GM21381 (cell line): ENCODE measurements around the gene LILRB4.
A peak's percentile ranks its signal among the peaks of the same experiment; 100 is the strongest.
"Not testable (repeated sequence)": the region's sequence is repeated elsewhere in the genome, so short reads cannot be mapped to it uniquely, and the experiment has no call there.

Experiments
- ATAC-seq: cut with Tn5 transposase; IDR thresholded peaks from one replicate; pipeline ENCODE4 v1.9.1; 2021; ENCODE audit warnings: mild to moderate bottlenecking, moderate library complexity; ENCODE audit not compliant: unreplicated experiment

The LILRB4 gene

DNA sequence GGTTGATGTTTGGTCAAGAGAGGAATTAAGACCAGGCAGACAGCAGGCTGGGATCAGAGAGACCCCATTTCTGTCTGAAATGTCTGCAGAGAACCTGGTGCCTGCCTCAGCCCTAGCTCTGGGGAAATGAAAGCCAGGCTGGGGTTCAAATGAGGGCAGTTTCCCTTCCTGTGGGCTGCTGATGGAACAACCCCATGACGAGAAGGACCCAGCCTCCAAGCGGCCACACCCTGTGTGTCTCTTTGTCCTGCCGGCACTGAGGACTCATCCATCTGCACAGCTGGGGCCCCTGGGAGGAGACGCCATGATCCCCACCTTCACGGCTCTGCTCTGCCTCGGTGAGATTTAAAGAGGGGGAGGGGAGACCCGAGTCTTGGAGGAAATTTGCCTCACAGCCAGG lies at the start of gene LILRB4:
Gene LILRB4 (plus strand): TSS at position 256 of the 400 bp plus-strand sequence. CDS start 49 bp downstream, at position 305.
- ATAC-seq, result no peak

DNA sequence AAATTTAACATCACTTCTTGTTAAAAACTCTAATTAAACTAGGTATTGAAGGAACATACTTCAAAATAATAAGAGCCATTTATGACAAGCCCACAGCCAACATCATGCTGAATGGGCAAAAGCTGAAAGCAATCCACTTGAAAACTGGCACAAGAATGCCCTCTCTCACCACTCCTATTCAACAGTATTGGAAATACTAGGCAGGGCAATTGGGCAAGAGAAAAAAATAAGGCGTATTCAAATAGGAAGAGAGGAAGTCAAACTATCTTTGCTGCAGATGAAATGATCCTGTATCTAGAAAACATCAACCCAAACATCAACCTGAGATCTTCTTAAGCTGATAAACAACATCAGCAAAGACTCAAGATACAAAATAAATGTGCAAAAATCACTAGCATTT lies 48.1 kb upstream of the LILRB4 start:
- ATAC-seq, result no peak

DNA sequence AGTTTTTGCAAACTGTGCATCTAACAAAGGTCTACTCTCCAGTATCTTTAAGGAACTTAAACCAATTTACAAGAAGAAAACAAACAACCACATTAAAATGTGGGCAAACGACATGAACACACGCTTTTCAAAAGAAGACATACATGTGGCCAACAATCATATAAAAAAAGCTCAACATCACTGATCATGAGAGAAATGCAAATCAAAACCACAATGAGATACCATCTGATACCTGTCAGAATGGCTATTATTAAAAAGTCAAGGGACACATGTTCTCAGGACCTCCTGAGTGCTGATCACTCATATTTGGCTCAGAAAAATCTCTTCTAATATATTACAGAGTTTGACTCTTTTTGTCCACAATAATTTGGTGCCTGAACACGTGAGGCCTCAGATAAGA lies 46.7 kb upstream of the LILRB4 start:
- no peak for ATAC-seq

DNA sequence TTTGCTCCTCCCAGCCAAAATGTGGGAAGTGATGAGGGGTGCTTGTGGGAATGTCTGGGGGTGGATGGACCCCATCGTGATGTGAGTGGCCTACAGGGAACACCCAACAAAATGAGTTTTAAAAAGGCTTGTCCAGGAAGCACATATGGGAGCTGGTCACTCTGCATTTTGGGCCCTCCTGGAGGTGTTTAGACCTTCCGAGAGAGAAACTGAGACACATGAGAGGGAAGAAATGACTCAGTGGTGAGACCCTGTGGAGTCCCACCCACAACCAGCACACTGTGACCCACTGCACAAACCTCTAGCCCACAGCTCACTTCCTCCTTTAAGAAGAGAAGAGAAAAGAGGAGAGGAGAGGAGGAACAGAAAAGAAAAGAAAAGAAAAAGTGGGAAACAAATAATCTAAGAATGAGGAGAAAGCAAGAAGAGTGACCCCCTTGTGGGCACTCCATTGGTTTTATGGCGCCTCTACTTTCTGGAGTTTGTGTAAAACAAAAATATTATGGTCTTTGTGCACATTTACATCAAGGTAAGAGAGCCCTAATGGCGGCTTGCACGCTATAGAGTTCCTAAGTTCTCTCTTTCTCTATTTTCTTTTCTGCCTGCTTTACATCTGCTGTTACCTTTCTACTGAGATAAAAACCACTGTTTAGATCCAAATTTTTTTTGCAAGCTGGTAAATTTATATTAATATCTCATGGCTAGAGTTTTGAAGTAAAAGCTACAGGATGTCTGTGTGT lies 45.8 kb upstream of the LILRB4 start:
- peak; percentile 85 for ATAC-seq

DNA sequence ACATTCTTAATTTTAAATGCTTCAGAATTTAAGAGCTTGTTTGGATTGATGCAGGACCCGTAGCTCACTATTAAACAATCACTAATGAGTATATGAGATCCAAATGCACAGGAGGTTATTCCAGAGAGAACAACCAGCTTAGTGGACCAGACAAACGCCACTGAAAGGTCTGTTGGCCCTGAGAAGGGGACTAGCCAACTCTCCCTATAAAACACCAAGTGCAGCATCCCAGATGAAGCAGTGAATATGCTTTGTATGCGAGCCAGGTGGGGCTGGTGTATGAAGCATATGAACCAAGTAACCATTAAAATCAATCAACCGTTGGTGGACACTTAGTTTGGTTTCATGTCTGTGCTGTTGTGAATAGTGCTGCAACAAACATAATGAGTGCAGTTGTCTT lies 42.3 kb upstream of the LILRB4 start:
- ATAC-seq, result no peak

DNA sequence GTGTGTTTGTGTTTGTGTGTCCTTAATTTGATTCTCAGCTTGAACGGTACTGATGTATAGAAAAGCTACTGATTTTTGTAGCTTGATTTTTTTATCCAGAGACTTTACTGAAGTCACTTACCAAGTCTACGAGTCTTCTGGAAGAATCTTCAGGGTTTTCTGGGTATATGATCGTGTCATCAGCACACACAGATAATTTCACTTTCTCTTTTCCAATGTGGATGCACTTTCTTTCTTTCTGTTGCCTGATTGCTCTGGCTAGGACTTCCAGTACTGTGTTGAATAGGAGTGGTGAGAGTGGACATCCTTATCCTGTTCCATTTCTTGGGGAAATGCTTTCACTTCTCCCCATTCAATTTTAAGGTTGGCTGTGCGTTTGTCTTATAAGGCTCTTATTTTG lies 40.4 kb upstream of the LILRB4 start:
- ATAC-seq, result no peak

DNA sequence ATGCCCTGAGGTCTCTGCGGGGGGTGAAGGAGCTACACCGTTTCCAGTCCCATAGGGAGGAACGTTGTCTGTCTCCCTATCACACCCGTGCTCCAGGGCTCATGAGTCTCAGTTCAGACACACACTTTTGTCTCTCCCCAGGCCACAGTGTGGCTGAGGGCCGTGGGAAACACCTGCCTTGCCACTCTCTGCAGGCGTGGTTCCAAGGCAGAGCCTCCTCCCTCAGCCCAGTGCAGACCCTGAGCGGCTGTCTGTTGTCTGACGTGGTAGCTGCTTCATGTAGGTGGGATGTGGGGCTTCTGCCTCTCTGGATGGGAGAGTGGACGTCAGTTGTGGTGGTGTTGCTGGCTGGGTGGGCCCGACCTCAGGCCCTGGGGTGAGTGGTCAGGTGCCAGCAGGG lies 38.6 kb upstream of the LILRB4 start:
- not testable (repeated sequence) for ATAC-seq

DNA sequence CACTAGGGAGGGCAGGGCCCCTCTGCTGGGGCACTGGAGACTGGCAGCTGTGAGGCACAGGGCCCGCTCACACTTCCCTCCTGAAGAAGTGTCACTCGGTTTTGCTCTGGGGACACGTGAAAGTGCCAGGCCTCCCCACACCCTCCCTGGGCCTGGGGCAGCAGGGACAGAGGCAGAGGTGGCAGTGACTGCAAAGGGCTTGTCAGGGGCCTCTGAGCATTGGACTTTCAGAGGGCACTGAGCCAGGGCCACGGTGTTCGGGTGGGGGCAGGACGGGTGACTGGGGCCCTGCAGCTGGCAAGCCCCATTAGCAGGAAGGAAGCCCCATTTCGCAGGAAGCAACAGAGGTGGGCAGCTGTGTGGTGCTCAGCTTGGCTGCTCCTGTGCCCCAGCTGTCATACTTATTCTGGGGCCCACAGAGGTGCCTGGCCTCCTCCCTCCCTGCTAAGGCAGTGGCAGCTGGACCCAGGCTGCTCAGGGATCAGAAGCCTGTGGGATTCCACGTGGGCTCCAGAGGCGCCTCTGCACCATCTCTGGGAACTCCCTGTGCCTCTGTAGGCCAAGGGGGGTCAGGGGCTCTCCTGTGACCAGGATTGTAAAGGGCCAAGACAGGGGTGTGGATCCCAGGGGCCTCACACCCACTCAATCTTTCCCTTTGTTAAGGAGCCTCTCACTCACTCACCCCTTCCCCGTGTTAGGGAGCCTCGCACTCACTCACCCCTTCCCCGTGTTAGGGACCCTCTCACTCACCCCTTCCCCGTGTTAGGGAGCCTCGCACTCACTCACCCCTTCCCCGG lies 37.7 kb upstream of the LILRB4 start:
- not testable (repeated sequence) for ATAC-seq

DNA sequence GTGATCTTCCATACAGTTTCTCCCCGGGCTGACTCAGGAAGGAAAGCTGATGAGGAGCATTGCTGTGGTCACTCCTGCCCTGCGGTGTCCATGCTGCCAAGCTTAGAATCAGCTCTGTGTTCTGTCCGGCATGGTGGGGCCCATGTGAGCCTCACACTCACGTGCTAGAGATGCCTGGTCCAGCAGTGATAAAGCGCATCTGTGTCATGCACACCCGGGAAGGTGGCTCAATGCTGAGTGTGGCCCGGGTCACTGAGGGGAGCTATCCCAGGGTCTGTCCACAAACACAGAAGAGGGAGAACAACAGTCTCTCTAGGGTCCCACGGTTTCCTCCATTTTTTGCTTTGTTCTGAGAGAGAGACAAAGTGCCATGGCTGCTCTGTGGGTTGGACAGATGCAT lies 36.0 kb upstream of the LILRB4 start:
- no peak for ATAC-seq

DNA sequence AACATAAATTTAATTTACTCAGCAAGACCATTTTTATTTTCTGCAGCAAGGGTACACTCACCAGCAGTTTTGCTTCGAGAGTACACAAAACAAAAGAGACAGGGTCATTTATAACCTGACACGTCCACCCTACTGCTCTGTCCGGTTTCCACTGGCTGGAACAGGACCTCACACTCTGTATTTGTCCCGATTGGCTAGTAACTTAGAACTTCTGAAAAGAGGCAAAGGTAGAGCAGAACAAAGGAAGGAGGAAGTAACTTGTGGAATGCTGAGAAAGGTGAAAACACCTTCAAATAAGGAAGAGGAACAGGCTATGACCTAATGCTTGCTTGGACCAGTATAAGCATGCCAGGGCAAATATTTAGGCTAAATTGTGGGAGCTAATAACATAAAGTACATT lies 34.9 kb upstream of the LILRB4 start:
- ATAC-seq, result not testable (repeated sequence)

DNA sequence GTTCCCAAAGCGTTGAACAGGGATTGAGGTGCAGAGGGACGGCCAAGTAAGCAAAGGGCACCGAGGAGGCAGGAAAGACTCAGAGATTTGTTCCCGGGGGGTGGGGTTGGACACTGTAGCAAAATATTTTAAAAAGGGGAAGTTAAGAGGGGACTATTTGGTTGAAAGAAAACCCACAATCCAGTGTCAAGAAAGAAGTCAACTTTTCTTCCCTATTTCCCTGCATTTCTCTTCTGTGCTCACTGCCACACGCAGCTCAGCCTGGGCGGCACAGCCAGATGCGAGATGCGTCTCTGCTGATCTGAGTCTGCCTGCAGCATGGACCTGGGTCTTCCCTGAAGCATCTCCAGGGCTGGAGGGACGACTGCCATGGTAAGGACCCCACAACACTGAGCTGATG lies 32.5 kb upstream of the LILRB4 start, which contains the start of gene LILRB1:
Gene LILRB1 (plus strand): TSS at position 223 of the 400 bp plus-strand sequence. CDS start 590 bp downstream, outside the sequence.
- ATAC-seq, result not testable (repeated sequence)

DNA sequence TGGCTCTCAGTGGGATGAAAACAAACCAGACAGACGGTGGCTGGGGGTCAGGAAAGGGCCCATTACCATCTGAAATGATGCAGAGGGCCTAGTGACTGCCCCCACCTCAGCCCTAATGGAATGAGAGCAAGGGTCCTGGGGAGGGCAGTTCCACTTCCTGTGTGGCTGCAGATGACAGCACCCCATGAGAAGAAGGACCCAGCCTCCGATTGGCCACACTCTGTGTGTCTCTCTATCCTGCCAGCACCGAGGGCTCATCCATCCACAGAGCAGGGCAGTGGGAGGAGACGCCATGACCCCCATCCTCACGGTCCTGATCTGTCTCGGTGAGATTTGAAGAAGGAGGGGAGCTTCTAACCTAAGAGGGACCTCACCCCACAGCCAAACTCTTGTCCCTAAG lies 32.0 kb upstream of the LILRB4 start:
- ATAC-seq, result no peak

DNA sequence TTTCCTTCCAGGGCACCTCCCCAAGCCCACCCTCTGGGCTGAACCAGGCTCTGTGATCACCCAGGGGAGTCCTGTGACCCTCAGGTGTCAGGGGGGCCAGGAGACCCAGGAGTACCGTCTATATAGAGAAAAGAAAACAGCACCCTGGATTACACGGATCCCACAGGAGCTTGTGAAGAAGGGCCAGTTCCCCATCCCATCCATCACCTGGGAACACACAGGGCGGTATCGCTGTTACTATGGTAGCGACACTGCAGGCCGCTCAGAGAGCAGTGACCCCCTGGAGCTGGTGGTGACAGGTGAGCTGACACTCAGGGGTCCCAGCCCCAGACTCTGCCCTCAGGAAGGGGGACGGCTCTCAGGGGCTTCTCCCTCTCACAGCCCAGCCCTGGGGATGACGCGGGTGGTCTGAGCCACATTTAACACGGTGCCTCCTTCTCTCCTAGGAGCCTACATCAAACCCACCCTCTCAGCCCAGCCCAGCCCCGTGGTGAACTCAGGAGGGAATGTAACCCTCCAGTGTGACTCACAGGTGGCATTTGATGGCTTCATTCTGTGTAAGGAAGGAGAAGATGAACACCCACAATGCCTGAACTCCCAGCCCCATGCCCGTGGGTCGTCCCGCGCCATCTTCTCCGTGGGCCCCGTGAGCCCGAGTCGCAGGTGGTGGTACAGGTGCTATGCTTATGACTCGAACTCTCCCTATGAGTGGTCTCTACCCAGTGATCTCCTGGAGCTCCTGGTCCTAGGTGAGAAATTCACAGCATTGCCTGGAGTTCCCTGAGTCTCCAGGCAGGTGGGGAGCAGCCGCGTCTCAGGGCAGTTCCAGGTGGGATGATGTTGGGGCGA lies 31.1 kb upstream of the LILRB4 start:
- ATAC-seq, result not testable (repeated sequence)

DNA sequence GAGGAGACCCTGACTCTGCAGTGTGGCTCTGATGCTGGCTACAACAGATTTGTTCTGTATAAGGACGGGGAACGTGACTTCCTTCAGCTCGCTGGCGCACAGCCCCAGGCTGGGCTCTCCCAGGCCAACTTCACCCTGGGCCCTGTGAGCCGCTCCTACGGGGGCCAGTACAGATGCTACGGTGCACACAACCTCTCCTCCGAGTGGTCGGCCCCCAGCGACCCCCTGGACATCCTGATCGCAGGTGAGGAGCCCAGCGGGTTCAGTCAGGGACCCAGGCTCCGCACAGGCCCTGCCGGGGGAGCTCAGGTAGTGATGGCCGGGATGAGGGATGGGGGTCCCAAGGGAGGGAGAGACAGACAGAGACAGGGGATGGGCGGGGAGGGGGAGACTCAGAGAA lies 30.3 kb upstream of the LILRB4 start:
- ATAC-seq, result not testable (repeated sequence)

DNA sequence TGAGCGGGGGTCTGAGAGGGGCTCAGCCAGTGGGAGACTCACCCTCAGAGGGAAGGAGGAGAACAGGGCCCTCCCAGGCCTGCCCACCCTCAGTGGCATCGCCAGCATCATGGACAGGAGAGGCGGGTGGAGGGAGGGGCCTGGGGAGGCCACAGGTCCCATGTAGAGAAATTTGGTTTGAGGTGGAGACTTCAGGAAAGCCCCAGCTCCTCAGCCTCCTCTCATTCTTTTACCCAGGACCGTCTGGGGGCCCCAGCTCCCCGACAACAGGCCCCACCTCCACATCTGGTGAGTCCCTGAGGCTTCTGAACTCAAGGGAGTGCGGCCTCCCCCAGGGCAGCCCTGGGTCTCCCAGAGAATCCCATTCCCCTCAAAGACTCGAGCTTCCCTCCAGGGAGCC lies 29.4 kb upstream of the LILRB4 start:
- ATAC-seq, result no peak

DNA sequence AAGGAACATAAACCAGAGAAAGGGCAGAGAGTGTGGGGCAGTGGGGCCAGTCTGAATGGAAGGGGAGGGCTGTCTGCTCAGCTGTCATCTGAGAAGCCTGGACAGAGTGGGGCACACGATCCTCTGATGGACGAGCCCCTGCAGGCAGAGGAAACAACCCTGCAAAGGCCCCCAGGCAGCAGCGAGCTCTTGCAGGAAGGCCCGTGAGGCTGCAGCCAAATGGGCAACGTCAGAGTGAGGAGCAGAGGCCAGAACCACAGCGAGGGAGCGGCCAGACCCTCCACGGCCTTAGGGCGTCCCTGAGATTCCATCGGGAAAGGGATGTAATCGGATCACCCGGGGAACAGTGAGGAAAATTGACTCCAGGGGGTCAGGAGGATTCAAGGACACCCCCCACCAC lies 26.7 kb upstream of the LILRB4 start:
- ATAC-seq, result not testable (repeated sequence)

DNA sequence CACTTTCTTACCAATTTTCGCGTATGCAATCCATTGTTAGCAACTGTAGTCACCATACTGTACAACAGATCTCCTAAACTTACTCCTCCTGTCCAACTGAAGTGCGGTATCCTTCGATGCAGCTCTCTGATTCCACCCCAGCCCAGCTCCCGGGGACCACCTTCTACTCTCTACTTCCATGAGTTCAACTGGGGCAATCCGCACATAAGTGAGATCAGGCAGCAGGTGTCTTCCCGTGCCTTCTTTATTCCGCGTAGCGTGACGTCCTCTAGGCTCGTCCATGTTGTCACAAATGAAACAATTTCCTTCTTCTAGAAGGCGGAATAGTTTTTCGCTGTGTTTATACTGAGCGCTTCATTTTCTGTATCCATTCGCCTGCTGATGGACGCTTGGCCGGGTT lies 24.1 kb upstream of the LILRB4 start:
- ATAC-seq, result no peak

DNA sequence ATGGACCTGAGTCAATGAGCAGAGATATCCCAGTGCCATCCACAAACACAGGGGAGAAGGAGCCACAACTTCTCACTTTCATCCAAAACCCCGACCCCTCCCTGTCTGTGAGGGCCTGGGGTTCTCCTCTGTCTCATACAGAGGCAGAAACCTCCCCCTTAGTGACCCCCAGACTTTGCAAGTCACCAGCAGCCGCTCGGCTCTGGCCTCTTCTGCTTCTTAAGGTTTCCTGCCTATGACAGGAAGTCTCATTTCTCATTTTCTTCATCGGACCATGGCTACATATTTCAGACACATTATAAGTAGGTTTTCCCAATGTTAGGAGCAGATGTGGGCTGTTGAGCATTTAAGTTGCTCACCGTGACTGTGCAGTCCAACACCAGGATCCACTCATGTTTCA lies 19.8 kb upstream of the LILRB4 start:
- not testable (repeated sequence) for ATAC-seq

DNA sequence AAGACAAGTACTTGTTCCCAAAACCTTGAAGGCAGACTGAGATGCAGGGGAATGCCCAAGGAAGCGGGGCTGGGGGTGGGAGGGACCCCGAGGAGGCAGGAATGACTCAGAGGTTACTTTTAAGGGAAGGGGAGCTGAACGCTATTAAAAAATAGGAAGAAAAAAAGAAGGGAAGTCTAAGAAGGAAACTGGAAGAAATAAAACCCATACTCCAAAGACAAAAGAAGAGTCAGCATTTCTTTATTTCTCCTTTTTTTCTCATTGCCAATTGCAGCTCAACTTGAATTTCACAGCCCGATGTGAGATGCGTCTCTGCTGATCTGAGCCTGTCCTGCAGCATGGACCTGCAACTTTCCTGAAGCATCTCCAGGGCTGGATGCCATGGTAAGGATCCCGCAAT lies 19.2 kb upstream of the LILRB4 start:
- ATAC-seq, result not testable (repeated sequence)

DNA sequence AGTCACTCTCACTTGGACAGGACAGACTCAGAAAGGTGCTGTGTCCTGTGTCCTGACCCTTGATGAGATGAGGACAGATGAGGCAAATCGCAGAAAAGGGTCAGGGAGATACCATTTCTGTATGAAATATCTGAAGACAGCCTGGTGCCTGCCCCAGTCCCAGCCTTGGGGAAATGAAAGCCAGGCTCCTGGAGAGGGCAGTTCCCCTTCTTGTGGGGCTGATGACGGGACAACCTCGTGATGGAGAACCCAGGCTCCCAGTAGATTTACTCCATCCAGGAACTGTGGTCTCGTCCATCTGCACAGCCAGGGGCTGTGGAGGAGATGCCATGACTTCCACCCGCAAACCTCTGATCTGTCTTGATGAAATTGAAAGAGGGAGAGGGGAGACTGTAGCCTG lies 18.7 kb upstream of the LILRB4 start:
- no peak for ATAC-seq

DNA sequence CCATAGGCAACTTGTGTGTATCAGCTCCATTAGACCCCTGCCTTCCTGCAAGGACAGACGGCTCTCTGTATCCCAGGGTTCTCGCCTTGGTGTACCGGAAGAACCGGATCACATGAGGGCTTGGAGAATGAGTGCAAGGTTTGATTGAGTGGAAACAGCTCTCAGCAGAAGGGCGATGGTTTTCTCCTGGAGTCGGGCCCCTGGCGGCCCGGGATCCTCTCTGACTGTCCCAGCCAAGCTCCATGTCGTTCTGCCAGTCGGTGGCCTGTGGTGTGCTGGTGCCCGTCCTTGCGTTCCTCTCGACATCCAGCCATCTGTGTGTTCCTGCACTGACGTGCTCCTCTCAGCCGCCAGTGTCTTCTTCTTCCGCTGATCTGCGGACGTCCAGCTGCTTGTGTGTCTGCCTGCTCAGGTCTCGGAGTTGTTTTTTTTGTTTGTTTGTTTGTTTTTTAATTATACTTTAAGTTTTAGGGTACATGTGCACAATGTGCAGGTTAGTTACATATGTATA lies 16.4 kb upstream of the LILRB4 start:
- no peak for ATAC-seq
